HCT116 (cell line): ENCODE measurements around the gene FGGY. TPM values are rescaled to one million over a fixed set of nuclear protein-coding genes. Genes with fewer than 3 reads are reported as not detected.

Experiments used
- ATAC-seq: fragments of 200-7000 bp; cut with Tn5 transposase; 2 replicates; pipeline ENCODE4 v1.9.1; 2020; ENCODE audit warnings: mild to moderate bottlenecking, moderate library complexity
- BruUV-seq: library from RNA; stranded (reverse); fragments of 400-500 nt; replicated peaks from 2 replicates; lab custom pipeline; 2021; lab: Mats Ljungman, UMichigan
- CTCF ChIA-PET: fragments of 300-600 bp; sonication (Branson Sonifier 250); formaldehyde crosslinking; loops from one replicate; lab custom pipeline; 2021; ENCODE audit warnings: antibody characterized with exemption; lab: Charles Lee
- POLR2A ChIA-PET: fragments of 300-600, 350-600 bp; sonication (Branson Sonifier 250); formaldehyde crosslinking; loops from one replicate; lab custom pipeline; 2021; ENCODE audit warnings: antibody characterized with exemption; lab: Charles Lee
- RAD21 ChIA-PET, 2 experiments: fragments of 300-600 bp; sonication (Branson Sonifier 250); formaldehyde crosslinking; loops; one replicate each; lab custom pipeline; 2023; ENCODE audit warnings: low total read pairs in 2 of 2; ENCODE audit not compliant: uncharacterized antibody in 2 of 2, unreplicated experiment in 2 of 2, low non-redundant PET in 1 of 2; lab: Charles Lee
- DNase-seq: peaks from one replicate; pipeline ENCODE4 v3.0.0-alpha.2; 2010; ENCODE audit warnings: low read depth, low spot score
- H2AFZ ChIP-seq: fragments of 200-600 bp; shearing (Covaris generic), sonication (generic); 2 replicates; pipeline ENCODE4 v1.6.1; 2017; ENCODE audit warnings: low read depth, mixed run types, mixed read lengths, antibody characterized with exemption, low read length; ENCODE audit not compliant: poor library complexity, severe bottlenecking
- H3K27ac ChIP-seq: 2 replicates; pipeline ENCODE4 v1.5.1; 2012; ENCODE audit warnings: low read depth, low read length
- H3K27me3 ChIP-seq: fragments of 200-600 bp; sonication (generic); 2 replicates; pipeline ENCODE4 v1.6.1; 2016; ENCODE audit warnings: mixed run types, low read length, mixed read lengths; ENCODE audit not compliant: insufficient read depth
- H3K36me3 ChIP-seq, 2 experiments: fragments of 200-500 bp in 1 of 2; fragments of 200-600 bp in 1 of 2; sonication (Bioruptor generic) in 1 of 2; sonication (generic) in 1 of 2; 2 replicates each; pipeline versions ENCODE4 v1.5.1 to v1.6.1; 2014 to 2016; ENCODE audit warnings: low read length in 2 of 2, inconsistent platforms in 1 of 2, mixed read lengths in 1 of 2, mixed run types in 1 of 2; ENCODE audit not compliant: insufficient read depth in 2 of 2, control insufficient read depth in 1 of 2
- H3K4me1 ChIP-seq, 2 experiments: fragments of 200-600 bp in 1 of 2; sonication (generic) in 1 of 2; 2 replicates each; pipeline versions ENCODE4 v1.5.1 to v1.6.1; 2012 to 2017; ENCODE audit warnings: low read length in 2 of 2, inconsistent platforms in 1 of 2, mild to moderate bottlenecking in 1 of 2, mixed read lengths in 1 of 2, mixed run types in 1 of 2, moderate library complexity in 1 of 2; ENCODE audit not compliant: insufficient read depth in 2 of 2, control insufficient read depth in 1 of 2
- H3K4me2 ChIP-seq: fragments of 200-600 bp; sonication (generic); 2 replicates; pipeline ENCODE4 v1.6.1; 2017; ENCODE audit warnings: mixed run types, low read length, mixed read lengths
- H3K4me3 ChIP-seq, 2 experiments: fragments of 200-600 bp in 1 of 2; sonication (generic) in 1 of 2; replicated peaks in 1 of 2; 2 replicates each; pipeline ENCODE4 v1.5.1; 2011 to 2016; ENCODE audit warnings: low read length in 2 of 2, control low read depth in 1 of 2, low read depth in 1 of 2, mild to moderate bottlenecking in 1 of 2, mixed read lengths in 1 of 2, mixed run types in 1 of 2
- H3K79me2 ChIP-seq: fragments of 200-600 bp; sonication (generic); 2 replicates; pipeline ENCODE4 v1.6.1; 2017; ENCODE audit warnings: mild to moderate bottlenecking, mixed run types, low read length, moderate library complexity, mixed read lengths; ENCODE audit not compliant: insufficient read depth
- H3K9ac ChIP-seq: fragments of 200-600 bp; sonication (generic); 2 replicates; pipeline ENCODE4 v1.6.1; 2016; ENCODE audit warnings: low read length, mixed read lengths
- H3K9me2 ChIP-seq: fragments of 200-600 bp; sonication (generic), shearing (Covaris generic); 2 replicates; pipeline ENCODE4 v1.6.1; 2017; ENCODE audit warnings: mixed run types, mild to moderate bottlenecking, moderate library complexity; ENCODE audit not compliant: insufficient read depth
- H3K9me3 ChIP-seq, 2 experiments: fragments of 200-500 bp in 1 of 2; fragments of 200-600 bp in 1 of 2; sonication (Bioruptor generic) in 1 of 2; sonication (generic) in 1 of 2; 2 replicates each; pipeline ENCODE4 v1.6.1; 2014 to 2017; ENCODE audit warnings: low read length in 2 of 2, mixed read lengths in 2 of 2, inconsistent platforms in 1 of 2, low read depth in 1 of 2, mild to moderate bottlenecking in 1 of 2, mixed run types in 1 of 2, moderate library complexity in 1 of 2; ENCODE audit not compliant: control insufficient read depth in 1 of 2, insufficient read depth in 1 of 2
- H4K20me1 ChIP-seq: fragments of 200-600 bp; sonication (generic), shearing (Covaris generic); 2 replicates; pipeline ENCODE4 v1.6.1; 2017; ENCODE audit warnings: mixed run types, mild to moderate bottlenecking, moderate library complexity; ENCODE audit not compliant: insufficient read depth
- CTCF ChIP-seq, 3 experiments: fragments of 200-600 bp in 1 of 3; sonication (generic) in 1 of 3; IDR thresholded peaks in 2 of 3; conservative IDR thresholded peaks in 1 of 3; 2 replicates each; pipeline ENCODE4 v1.5.1; 2012 to 2017; ENCODE audit warnings: low read depth in 2 of 3, low read length in 2 of 3, antibody characterized with exemption in 1 of 3, borderline replicate concordance in 1 of 3, control low read depth in 1 of 3, mild to moderate bottlenecking in 1 of 3, mixed read lengths in 1 of 3, mixed run types in 1 of 3, moderate library complexity in 1 of 3; ENCODE audit not compliant: insufficient read depth in 1 of 3
- EGR1 ChIP-seq: IDR thresholded peaks from 2 replicates; pipeline ENCODE4 v1.6.1; 2012; ENCODE audit warnings: low read depth
- MAX ChIP-seq: IDR thresholded peaks from 2 replicates; pipeline ENCODE4 v1.6.1; 2012
- POLR2A ChIP-seq: IDR thresholded peaks from 2 replicates; pipeline ENCODE4 v1.7.0; 2011; ENCODE audit warnings: borderline replicate concordance; ENCODE audit not compliant: insufficient read depth, insufficient read length; ENCODE audit errors: extremely low read depth
- RAD21 ChIP-seq: IDR thresholded peaks from 2 replicates; pipeline ENCODE4 v1.6.1; 2012; ENCODE audit warnings: low read depth, mild to moderate bottlenecking
- REST ChIP-seq: IDR thresholded peaks from 2 replicates; pipeline ENCODE4 v1.6.1; 2012; ENCODE audit warnings: low read depth
- SIN3A ChIP-seq: IDR thresholded peaks from 2 replicates; pipeline ENCODE4 v1.6.1; 2012; ENCODE audit warnings: low read depth
- SP1 ChIP-seq: IDR thresholded peaks from 2 replicates; pipeline ENCODE4 v1.6.1; 2012; ENCODE audit warnings: low read depth
- SRF ChIP-seq: IDR thresholded peaks from 2 replicates; pipeline ENCODE4 v1.6.1; 2012; ENCODE audit warnings: low read depth
- TCF7L2 ChIP-seq: IDR thresholded peaks from 2 replicates; pipeline ENCODE4 v1.7.0; 2011; ENCODE audit warnings: borderline replicate concordance, inconsistent platforms; ENCODE audit not compliant: insufficient read depth, insufficient read length; ENCODE audit errors: extremely low read depth
- ZBTB33 ChIP-seq: IDR thresholded peaks from 2 replicates; pipeline ENCODE4 v1.6.1; 2011; ENCODE audit warnings: mild to moderate bottlenecking, low read length, moderate library complexity; ENCODE audit not compliant: insufficient replicate concordance; ENCODE audit errors: extremely low read depth
- intact Hi-C: fragments of 100-400 bp; cut with micrococcal nuclease; formaldehyde crosslinking; loops from 2 replicates; pipeline ENCODE4 v1.10.0; 2022
- total RNA-seq: library from RNA; stranded (reverse); gene quantifications from one replicate; pipeline ENCODE4 v1.2.1, GENCODE V29; 2021; ENCODE audit not compliant: unreplicated experiment

Gene FGGY
- total RNA-seq, 1 experiment from 2014 or later = 10.6 TPM

- ChIA-PET RAD21 (no interaction called here), POLR2A (no interaction called here)
- intact Hi-C loops = no loop called here
Measured at GRCh38 chr1:59704716-59705115, 407.8 kb downstream of the FGGY start.

GRCh38 chr1:59705466-59706302, 408.8 kb downstream of the FGGY start:
- Histone ChIP-seq H3K27me3 (no peaks in the 10 kb centered on the region), H3K4me1 (peaks cover 10 to 14% of the 10 kb centered on the region in 2 experiments; a peak in 3 of 4 replicates), H3K9me2 (no peaks in the 10 kb centered on the region), H2AFZ (no peak overlapping the region), H3K4me2 (no peak overlapping the region), H3K9me3 (no peaks in the 10 kb centered on the region), H3K79me2 (no peaks in the 10 kb centered on the region), H4K20me1 (no peaks in the 10 kb centered on the region), H3K36me3 (no peaks in the 10 kb centered on the region), H3K9ac (no peak overlapping the region), H3K4me3 (no peak overlapping the region), H3K27ac (no peak overlapping the region)
- CTCF ChIA-PET = no interaction called here
- no peak for ATAC-seq
- POLR2A ChIA-PET = no interaction called here
- DNase-seq = no peak
- RAD21 ChIA-PET = no interaction called here
- no TSS peak for BruUV-seq
- intact Hi-C loops = no loop called here
- TF ChIP-seq MAX (no peak), SRF (no peak), POLR2A (no peak), REST (no peak), ZBTB33 (no peak), TCF7L2 (no peak), SIN3A (no peak), SP1 (no peak), CTCF (IDR thresholded peaks at IDR 0.05 in 2 of 3, conservative IDR thresholded peaks at IDR 0.05 in 1 of 3; ENCODE audit: borderline replicate concordance in 1 of 3, insufficient read depth in 1 of 3, low read depth in 2 of 3, low read length in 2 of 3) (no peak)

More at GRCh38 chr1:59704716-59705115, 407.8 kb downstream of the FGGY start:
- no peaks in the 10 kb centered on the region for H4K20me1 ChIP-seq
- no peaks in the 10 kb centered on the region for H3K36me3 ChIP-seq
- no peak overlapping the region for H3K27ac ChIP-seq
- no peak overlapping the region for H3K9ac ChIP-seq
- DNase-seq = no peak
- no peaks in the 10 kb centered on the region for H3K79me2 ChIP-seq
- no peak for ATAC-seq
- CTCF ChIA-PET = no interaction called here
- H3K4me2 ChIP-seq = no peak overlapping the region
- no peak overlapping the region for H3K4me3 ChIP-seq
- H3K9me2 ChIP-seq = no peaks in the 10 kb centered on the region
- H2AFZ ChIP-seq = no peak overlapping the region
- peaks cover 10 to 14% of the 10 kb centered on the region in 2 experiments; a peak in 3 of 4 replicates for H3K4me1 ChIP-seq
- H3K9me3 ChIP-seq = no peaks in the 10 kb centered on the region
- BruUV-seq = no TSS peak
- H3K27me3 ChIP-seq = no peaks in the 10 kb centered on the region
- no peak for TF ChIP-seq POLR2A
- TF ChIP-seq EGR1 = no peak
- no peak for TF ChIP-seq RAD21
